ENCODE measurements around the gene GJB2.

Gene GJB2

DNA sequence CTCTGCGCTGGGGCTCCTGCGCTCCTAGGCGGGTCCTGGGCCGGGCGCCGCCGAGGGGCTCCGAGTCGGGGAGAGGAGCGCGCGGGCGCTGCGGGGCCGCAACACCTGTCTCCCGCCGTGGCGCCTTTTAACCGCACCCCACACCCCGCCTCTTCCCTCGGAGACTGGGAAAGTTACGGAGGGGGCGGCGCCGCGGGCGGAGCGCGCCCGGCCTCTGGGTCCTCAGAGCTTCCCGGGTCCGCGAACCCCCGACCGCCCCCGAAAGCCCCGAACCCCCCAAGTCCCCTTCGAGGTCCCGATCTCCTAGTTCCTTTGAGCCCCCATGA, at the start of gene GJB2:
TSS of gene GJB2 (minus strand) at position 103 of the 326 bp plus-strand sequence. CDS start 3,357 bp downstream, outside the sequence.
- DNase-seq = no peak

DNA sequence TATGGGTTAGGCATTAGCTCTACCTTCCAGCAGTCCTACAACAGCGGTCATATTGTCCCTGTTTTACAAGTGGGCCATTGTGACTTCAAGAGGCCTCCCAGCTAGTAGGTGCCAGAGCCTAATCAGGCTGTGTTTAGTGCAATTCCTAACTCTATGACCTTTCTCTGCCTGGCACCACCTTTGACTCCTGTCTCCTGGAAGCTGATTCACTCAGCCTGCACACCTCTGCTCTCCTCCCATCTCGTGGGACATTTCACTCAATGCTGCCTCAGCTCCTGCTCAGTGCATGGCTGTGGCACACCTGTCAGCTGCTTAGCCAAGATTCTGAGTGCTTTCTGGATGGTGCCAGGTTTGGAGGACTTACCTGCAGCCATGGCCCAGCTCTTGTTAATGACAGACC, 48.9 kb upstream of the GJB2 start:
- no peak for DNase-seq

DNA sequence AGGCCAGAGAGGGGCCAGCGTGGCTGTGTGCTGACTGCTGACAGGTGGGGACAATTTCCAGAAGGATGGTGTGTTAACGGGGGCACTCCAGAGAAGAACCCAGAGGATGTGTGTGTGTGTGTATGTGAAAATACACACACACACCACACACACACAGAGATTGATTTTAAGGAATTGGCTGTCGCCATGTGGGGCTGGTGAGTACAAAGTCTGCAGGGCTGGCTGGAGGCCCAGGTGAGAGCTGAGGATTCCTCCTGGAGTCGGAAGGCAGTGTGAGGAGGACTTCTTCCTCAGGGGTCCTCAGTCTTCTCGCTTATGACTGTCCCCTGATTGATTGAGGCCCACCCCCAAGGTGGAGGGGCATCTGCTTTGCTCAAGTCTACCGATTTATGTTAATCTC, 47.0 kb upstream of the GJB2 start:
- no peak for DNase-seq

DNA sequence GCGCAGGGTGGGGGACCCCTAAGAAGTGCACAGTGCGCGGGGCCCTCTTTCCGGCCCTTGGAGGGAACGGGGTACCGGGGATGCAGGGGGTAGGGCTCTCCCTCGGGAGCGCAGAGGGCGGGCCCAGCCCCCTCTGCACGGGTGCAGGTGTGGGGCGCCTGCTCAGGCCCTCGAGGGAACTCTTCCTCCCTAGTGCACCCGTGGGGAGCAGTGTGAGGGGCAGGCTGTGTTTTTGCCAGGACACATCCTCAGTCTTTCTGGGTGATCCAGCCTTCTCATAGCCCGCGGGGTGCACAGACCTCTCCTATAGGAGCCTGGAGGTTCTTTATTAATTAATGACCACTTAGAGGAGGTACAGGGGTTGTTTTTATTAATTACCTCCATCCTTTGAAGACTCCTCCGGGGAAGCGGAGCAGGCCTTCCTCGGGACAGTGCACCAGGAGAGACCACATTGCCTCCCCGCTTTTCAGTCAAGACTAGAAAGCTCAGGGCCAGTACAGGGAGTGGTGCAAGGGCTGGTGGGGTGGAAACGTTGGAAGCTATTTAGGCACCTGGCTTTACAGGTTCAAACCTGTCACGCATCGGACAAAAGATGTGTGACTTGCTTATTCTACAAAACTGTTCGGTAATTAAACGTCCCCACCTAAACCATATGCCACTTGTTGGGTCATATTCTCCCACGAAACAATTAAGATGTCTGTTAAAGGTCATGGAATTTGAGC, 40.0 kb upstream of the GJB2 start:
- no peak for DNase-seq

DNA sequence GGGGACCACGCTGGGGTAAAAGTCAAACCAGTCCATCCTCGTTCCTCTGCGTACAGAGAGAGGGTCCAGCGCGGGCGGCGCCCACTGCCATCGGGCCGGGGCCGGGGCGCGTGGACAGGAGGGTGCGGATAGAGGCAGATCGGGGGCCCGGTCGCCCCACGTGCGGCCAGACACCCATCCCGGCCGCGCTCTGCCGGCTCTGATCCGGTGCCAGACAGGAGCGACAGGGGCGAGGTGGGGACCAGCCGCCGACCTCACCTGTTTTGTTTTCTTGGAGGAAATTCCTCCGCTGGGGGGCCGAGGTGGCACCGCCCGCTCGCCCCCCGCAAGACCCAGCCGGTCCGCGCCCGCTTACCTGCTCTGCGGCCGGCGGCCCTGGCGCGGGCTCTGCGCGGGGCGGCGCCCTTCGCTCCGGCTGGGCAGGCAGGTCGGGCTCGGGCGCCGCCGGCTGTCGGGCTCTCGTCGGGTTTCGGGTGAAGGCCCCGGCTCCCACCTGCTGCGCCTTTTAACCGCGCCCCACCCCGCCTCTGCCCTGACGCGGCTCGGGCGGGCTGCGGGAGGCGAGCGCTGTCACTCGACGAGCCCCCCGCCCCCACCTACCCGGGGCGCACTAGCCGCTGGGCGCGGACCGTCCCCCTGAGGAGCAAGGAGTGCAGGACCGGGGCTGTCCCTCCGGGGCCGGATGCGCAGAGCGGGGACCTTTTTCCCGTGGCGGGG, 39.3 kb upstream of the GJB2 start, which contains the start of gene GJB6:
TSS of gene GJB6 (minus strand) at position 481 of the 717 bp plus-strand sequence. CDS start 8,839 bp downstream, outside the sequence.
- no peak for DNase-seq

DNA sequence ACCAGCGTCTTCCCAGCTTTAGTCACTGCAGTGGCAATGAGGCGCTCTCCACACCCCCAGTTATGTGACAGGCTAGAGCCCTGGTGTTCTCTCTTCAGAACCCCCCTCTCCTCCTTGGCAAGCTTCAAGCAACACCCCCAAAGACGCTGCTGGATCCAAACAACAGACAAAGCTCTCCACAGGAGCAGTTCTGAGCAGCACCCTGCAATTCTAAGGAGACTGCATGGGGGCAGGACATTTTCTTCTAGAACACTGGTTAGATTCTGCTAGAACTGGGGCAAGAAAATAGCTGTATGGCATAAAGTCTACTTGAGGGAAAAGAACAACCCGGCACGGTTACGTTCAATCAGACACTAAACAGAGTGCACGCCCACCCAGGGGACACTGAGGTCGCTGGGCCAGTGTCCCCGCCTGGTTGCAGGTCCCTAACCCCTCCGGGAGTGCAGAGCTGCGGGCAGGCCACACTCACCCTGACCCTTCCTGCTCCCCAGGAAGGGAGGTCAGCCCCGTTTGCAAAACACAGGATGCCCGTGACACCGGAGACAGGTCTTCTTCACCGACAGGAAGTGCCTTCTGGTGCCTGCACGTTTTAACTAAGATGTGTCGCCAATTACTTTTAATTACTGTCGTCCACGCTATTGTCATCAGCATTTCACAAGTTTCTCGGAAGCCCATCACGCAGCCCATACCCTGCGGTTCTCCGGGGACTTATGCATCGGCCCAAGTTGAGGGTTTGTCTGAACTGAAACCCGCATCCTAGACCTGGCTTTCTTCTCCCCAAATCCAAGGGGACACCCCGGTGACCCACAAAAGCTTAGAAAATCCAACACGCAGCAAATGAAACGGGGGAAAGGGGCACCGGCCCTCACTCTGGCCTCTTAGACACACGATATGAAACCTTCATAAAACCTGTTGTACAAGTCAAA, 38.4 kb upstream of the GJB2 start:
- DNase-seq = no peak

DNA sequence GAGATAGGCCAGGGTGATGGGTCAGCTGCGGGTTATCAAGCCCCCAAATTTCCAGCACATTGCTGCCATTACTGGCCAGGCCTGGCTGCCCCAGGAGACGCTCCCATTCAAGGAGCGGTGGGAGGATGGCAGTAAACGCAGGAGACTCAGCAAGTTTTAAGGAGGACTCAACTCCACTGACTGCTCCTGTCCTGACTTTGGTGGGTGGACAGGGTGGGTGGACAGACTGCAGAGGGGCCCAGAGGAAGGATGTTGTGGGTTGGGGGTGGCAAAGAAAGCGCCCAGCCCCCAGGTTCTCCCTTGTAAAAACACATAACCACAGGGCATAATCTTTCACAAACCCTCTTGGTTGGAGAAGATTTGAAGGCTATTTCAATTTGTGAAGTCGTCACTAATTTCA, 35.0 kb upstream of the GJB2 start:
- no peak for DNase-seq

DNA sequence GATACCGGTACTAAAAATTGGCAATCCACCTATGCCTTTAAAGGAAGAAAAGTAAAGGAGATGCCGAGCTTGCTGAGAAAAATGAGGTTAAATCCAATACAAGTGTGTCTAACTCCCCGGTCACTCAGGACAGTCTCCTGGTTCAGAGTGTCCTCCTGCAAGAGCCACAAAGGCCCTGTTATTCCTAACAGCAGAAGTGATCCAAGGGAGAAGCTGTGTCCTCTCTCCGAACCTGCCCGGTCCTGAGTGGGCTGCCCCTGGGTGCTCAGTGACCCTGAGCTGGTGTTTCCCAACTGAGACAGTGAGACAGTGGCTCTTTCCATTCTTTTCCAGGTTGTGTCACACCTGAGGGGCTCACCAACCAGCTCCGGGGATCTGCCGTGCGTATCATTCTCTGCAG, 34.5 kb upstream of the GJB2 start:
- DNase-seq = no peak

DNA sequence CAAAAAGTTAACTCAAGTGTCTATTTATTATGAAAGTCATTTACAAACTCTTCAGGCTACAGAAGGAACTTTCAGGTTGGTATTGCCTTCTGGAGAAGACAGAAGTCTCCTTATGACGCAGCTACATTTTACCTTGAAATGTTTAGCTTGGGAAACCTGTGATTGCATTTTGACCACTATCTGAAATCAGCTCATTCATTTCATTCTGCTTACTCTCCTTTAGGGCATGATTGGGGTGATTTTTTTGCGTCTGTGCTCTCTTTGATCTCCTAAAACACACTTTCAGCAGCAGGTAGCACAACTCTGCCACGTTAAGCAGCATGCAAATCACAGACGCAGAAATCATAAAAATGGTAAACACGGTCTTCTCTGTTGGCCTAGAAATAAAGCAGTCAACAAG, 29.8 kb upstream of the GJB2 start:
- DNase-seq = no peak

DNA sequence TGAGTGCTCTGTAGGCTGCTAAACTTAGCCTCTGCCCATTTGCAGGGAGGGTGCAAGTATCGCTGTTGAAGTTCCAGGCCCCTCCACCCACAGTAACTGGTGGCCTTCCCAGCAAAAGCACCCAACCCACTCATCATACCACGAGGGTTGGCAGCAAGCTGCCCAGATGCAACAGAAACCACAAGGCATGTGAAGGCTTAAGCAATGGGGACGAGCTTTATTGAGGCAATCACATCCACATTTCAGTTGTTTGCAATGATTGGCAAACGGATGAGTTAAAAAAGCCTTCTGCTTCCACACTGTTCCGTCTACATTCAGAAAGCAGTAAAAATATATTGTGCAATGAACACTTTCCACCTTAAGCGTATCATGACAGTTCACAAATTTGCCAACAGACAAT, 29.0 kb upstream of the GJB2 start:
- DNase-seq = no peak

DNA sequence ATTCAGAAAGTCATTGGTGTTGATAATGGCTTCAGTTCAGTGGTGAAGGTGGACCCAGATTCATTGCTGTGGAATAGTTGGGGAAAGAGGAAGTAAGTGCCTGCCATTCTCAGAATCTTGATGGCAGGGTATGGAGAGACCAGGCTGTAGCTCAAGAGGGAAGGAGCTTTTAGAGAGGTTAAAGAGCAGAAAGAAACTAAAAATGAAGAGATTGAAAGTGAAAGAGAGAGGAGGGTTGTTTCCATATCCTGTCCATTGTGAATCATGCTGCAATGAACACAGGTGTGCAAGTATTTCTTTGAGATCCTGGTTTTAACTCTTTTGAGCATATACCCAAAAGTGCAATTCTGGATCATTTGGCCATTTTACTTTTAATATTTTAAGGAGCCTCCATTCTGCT, 26.8 kb upstream of the GJB2 start:
- DNase-seq = no peak

DNA sequence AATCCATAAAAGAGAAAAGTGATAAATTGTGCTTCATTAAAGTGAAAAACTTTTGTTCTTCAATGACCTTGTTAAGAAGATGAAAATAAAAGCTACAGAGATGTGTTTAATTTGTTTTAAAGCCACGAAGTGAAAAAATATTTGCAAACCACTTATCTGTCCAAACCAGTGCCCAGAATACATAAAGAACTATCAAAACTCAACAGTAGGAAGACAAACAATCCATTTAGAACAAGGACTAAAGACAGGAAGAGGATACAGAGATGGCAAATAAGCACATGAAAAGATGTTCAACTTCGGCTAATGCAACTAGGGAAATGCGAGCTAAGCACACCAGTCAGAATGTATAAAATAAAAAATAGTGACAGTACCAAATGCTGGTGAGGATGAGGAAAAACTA, 24.4 kb upstream of the GJB2 start:
- DNase-seq = no peak

DNA sequence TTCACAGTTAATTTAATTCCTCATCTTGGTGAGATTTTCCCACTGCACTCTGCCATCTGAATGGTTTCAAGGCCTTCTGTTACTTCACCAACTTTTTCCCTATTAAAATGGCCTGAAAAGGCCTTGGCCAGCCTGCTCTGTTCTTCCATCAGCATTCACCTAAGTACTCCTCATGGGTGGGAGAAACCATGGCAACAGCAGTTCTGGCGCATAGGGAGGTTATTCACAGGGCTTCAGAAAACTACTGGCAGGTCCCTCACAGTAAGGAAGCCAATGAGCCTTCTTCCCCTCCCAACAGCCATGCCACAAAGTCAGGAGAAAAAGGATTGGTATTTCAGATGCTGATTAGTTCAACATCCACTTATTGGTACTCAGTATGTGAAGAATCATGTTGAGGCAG, 17.2 kb upstream of the GJB2 start:
- no peak for DNase-seq

DNA sequence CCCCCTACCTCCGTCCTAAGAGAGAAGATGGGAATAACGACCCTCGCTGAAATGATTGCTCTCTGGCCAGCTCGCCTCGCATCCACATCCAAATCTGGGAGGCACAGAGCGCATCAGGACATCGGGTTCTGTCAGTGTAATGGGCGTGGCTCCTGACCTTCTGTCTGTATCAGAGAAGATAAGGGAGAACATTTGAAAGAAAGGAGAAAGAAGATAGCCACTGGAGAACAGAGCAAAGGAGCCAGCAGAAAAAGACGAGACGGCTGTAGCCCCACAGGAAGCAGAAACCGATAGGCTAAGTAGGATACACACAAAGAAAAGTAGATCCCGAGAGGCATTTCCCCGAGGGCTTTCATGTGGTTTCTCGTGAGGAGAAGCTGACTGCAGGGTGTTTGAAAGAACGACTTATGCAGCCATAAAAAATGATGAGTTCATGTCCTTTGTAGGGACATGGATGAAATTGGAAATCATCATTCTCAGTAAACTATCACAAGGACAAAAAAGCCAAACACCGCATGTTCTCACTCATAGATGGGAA, 14.0 kb upstream of the GJB2 start:
- no peak for DNase-seq

DNA sequence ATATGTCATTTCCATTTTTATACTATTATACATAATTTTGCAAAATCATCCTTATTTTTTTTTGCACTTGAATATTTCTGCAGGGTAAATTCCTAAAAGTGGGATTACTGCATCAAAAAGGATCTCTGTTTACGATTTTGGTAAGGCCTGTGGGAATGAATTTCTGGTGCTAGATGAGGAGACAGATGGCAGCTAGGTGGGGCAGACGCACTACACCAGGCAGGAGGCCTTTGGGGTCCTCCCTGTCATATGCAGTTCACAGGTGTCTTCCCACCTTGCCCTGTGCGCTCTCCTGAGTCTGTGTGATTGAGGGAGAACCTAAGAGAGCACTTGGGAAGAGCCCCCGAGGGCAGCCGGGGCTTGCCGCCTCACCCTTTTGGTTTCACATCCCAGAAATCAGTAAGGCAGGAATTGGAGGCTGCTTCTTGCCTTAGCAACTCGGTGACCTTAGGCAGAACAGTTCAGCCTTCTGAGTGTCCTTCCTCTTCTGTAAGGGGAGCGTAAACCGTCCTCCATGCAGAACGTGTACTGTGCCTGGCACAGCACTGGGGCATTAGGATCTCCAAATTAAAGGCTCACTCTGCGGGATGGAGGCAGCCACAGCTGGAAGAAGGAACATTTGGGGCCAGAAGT, 13.4 kb upstream of the GJB2 start:
- DNase-seq = no peak

DNA sequence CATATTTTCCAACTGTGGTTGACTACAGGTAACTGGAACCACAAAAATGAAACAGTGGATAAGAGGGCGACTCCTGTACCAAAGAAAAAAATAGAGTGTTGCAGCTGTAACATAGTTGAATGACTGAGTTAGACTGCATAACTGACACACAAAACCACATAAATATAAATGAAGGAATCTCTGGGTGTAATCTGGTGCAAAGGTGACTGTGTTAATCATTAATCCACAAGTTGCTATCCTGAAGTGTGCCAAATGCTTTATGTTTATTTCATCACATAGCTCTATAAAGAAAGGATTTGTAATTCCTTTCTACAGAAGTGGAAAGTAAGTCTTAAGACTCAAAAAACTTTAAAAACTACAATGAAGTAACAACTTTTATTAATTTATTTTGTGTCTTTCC, 6.0 kb upstream of the GJB2 start:
- no peak for DNase-seq

DNA sequence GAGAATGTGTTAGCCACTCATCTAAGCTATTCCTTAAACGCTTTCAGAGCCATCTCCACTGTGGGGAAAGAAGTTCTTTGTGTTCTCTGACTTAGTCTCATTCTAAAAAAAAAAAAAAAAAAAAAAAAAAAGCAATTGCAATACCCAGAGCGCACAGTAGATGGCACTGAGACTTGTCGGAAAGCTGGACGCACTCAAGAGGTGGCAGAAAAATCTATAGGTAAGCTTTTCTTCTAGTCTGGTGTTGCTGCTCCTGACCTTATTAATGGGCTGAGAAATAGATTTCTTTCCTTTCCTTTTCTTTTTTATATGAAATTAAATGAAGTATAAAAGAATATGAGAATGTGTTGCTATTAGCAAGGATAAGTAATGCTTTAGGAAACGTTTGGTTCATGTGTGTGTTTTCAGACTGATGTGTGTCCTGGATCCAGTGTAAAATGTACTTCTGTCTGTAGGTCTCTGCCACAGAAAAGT, 4.7 kb upstream of the GJB2 start:
- no peak for DNase-seq

DNA sequence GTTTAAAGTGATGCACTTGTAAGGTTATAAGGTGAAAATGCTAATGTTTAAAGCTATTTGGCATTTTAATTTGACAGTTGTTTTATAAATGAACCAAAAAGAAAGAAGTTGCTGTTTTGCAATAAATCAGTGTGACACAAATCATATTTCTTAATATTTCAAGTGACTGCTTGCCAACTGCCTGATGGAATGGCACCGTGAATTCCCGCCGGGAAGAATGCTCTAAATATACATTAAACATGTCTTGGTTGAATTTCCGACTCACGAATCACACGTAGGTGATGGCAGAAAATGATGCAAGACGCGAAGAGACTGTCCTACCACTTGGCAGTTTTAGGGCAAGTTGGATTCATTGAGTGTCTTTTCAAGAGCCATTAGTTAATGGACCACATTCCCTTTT, 3.1 kb upstream of the GJB2 start:
- DNase-seq = no peak

DNA sequence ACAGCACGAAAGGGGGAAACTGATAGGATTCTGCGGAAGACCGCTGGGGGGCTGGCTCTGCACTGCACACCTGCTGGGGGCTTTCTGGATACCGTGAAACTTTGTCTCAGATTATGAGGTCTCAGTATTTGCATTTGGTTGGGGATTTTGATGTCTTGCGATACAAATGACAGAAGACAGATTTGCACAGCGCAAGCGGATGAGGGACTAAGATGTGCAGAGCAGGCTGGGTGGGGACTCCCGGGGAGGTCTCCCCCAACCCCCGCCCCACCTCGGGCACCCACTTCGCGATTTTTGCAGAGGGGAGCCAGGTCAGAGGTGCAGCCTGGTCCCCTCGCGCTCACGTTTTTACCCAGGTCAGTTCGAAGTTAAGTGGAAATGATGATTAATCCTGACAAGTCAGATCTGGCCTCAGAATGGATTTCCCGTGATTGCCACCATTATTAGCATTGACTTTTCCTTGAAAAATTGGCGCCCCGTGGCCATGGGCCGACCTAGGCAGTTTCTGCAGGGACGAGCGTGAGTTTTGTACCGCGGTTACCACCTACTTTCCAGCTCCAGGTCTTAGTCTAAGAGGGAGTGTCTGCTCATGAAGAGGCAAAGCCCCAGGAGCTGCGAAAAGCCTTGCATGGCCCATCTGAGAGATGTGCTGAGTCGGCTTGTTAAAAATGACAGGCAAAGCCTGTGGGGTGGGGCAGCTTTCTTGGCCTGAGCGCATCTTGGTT, 1.3 kb upstream of the GJB2 start:
- no peak for DNase-seq

DNA sequence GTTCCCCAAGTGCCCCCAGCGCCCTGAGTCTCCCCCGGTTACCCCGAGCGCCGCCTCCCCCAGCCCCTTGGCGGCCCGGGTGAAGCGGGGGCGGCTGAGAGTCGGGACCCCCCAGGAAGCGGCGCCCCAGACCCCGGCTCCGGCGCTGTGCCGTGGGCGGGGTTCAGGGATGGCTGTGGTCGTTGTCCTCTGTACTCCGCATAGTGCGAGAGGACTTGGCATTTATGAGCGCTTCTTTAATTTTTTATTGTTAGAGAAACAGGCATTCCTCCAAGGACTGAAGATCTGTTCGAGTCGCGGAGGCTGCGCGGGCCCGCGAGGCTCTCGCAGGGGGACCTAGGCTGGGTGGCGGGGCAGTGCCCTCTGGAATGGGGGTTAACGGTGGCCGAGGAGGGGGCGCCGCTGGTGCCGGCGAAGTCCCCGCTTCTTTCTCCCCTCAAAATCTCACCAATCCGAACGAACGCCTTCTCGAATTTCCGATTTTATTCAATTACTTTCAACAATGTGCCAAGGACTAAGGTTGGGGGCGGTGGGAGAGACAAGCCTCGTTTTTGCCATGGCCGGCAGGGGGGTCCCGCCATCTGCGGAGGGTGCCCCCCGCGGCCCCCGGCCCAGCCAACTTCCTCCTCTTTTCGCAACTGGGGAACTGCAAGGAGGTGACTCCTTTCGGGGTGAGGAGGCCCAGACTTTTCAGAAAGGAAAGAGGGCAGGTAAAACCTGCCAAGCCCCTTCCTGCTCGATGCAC, 596 bp upstream of the GJB2 start:
- DNase-seq = no peak

DNA sequence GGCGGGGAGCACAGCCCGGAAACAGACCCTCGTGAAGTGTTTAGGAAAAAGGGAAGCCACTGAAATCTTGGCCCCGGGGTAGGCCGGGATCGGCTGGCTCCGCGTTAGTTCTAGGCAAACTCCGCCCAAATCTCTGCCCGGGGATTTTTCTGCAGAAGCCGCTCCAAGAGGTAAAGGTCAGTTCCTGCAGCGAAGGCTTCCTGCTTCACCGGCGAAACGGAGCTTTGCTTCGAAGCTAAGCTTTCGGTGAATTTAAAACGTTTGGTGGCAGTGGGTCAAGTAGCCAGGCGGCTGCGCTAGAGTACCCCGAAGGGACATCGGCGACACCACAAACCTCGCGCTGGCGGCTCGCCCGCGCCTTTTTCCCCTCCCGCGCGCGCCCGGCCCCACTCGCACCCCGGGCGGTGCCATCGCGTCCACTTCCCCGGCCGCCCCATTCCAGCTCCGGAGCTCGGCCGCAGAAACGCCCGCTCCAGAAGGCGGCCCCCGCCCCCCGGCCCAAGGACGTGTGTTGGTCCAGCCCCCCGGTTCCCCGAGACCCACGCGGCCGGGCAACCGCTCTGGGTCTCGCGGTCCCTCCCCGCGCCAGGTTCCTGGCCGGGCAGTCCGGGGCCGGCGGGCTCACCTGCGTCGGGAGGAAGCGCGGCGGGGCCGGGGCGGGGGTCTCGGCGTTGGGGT, 441 bp downstream of the GJB2 start:
- DNase-seq = no peak

Data from cortex of kidney (tissue), 1 donor.